PC-9 (cell line): ENCODE data around the gene FOXP2.

Experiments used
- CTCF ChIP-seq: fragments of 200-600 bp; sonication (generic); conservative IDR thresholded peaks from 2 replicates; pipeline ENCODE4 v1.6.1; 2017; ENCODE audit warnings: mixed run types, antibody characterized with exemption, mild to moderate bottlenecking, moderate library complexity
- EZH2 ChIP-seq: fragments of 200-600 bp; sonication (generic); IDR thresholded peaks from 2 replicates; pipeline ENCODE4 v1.8.0; 2017; ENCODE audit warnings: antibody characterized with exemption, low read depth

GRCh38 chr7:114502454-114503254 is 88.0 kb downstream of the FOXP2 start:
- TF ChIP-seq CTCF (no peak), EZH2 (no peak)
